H1 (cell line): ENCODE results near the gene STAU1. TPM values are rescaled to one million over a fixed set of nuclear protein-coding genes. Genes with fewer than 3 reads are reported as not detected.

ENCODE experiments used
- PHF8 ChIP-seq: fragments of 200-600 bp; sonication (generic); conservative IDR thresholded peaks from 2 replicates; pipeline ENCODE4 v1.7.1; 2012; ENCODE audit warnings: low read depth, mild to moderate bottlenecking, inconsistent platforms, low read length, moderate library complexity
- RAD21 ChIP-seq, 2 experiments: IDR thresholded peaks in 1 of 2; conservative IDR thresholded peaks in 1 of 2; 2 replicates each; pipeline ENCODE4 v1.6.1; 2011; ENCODE audit warnings: low read depth in 2 of 2, low read length in 2 of 2, improper control_type of control experiment in 1 of 2, inconsistent platforms in 1 of 2, mild to moderate bottlenecking in 1 of 2, moderate library complexity in 1 of 2
- USF2 ChIP-seq: IDR thresholded peaks from 2 replicates; pipeline ENCODE4 v1.6.1; 2011; ENCODE audit warnings: low read length, improper control_type of control experiment
- polyA plus RNA-seq, 7 experiments: library from polyadenylated mRNA; depleted of rRNA in 3 of 7; stranded (reverse) in 5 of 7; unstranded in 2 of 7; fragments of >200 nt in 5 of 7; fragments of 200-250 nt in 2 of 7; gene quantifications; 1 replicate in 5 of 7; 2 replicates in 1 of 7; 4 replicates in 1 of 7; pipeline versions ENCODE4 v1.2.1 to v1.2.3, GENCODE V29; 2011 to 2013; ENCODE audit warnings: missing spikeins in 2 of 7, mixed read lengths in 2 of 7
- total RNA-seq: library from RNA; stranded (reverse); fragmentation: NEBNext Ultra II Directional; extraction: Animal tissue kit (Norgen Biotek cat#: 25700); gene quantifications from 2 replicates; pipeline ENCODE4 v1.2.1, GENCODE V29; 2021
- TF ChIP-seq, protein P1 (sequence below): IDR thresholded peaks from 2 replicates; pipeline ENCODE4 v1.6.1; 2012; ENCODE audit warnings: inconsistent platforms

The STAU1 gene
- total and polyA plus RNA-seq, 2 of the 8 experiments (the other 6 are each of a cell fraction or from before 2014, with no cell fraction given): 41.4 to 107 TPM

GRCh38 chr20:49091762-49092161, 96.4 kb downstream of the STAU1 start (continued):
- TF ChIP-seq PHF8: no peak
- no peak for TF ChIP-seq USF2
- TF ChIP-seq, protein P1, sequence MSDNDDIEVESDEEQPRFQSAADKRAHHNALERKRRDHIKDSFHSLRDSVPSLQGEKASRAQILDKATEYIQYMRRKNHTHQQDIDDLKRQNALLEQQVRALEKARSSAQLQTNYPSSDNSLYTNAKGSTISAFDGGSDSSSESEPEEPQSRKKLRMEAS: no peak
- no peak for TF ChIP-seq RAD21 (IDR thresholded peaks at IDR 0.05 in 1 of 2, conservative IDR thresholded peaks at IDR 0.05 in 1 of 2; ENCODE audit: low read depth in 2 of 2, low read length in 2 of 2)
- TF ChIP-seq, all 59 proteins: peak for 0
